PFSK-1 (cell line): ENCODE data around the gene POLR3A.

Source experiments
- FOXP2 ChIP-seq: optimal IDR thresholded peaks from 2 replicates; pipeline ENCODE3; 2011; ENCODE audit warnings: borderline replicate concordance, control low read depth, inconsistent platforms; ENCODE audit not compliant: insufficient read depth; ENCODE audit errors: extremely low read length, extremely low read depth
- POLR2AphosphoS5 ChIP-seq: IDR thresholded peaks from 2 replicates; pipeline ENCODE4 v1.6.1; 2012; ENCODE audit warnings: low read depth, mild to moderate bottlenecking, control low read depth, low read length, moderate library complexity
- SIN3A ChIP-seq: IDR thresholded peaks from 2 replicates; pipeline ENCODE4 v1.6.1; 2012; ENCODE audit warnings: mild to moderate bottlenecking, low read length, moderate library complexity, borderline replicate concordance; ENCODE audit not compliant: insufficient read depth
- TAF1 ChIP-seq: IDR thresholded peaks from 2 replicates; pipeline ENCODE4 v1.6.1; 2012; ENCODE audit warnings: low read length, control low read depth, borderline replicate concordance; ENCODE audit not compliant: insufficient read depth
- TF ChIP-seq, protein P1 (sequence below), 2 experiments: IDR thresholded peaks; 2 replicates each; pipeline versions ENCODE4 v1.6.1 to v1.8.0; 2011 to 2012; ENCODE audit warnings: low read depth in 2 of 2, low read length in 2 of 2, control low read depth in 1 of 2, inconsistent platforms in 1 of 2, mild to moderate bottlenecking in 1 of 2, moderate library complexity in 1 of 2; ENCODE audit not compliant: insufficient read depth in 1 of 2

The POLR3A gene

DNA sequence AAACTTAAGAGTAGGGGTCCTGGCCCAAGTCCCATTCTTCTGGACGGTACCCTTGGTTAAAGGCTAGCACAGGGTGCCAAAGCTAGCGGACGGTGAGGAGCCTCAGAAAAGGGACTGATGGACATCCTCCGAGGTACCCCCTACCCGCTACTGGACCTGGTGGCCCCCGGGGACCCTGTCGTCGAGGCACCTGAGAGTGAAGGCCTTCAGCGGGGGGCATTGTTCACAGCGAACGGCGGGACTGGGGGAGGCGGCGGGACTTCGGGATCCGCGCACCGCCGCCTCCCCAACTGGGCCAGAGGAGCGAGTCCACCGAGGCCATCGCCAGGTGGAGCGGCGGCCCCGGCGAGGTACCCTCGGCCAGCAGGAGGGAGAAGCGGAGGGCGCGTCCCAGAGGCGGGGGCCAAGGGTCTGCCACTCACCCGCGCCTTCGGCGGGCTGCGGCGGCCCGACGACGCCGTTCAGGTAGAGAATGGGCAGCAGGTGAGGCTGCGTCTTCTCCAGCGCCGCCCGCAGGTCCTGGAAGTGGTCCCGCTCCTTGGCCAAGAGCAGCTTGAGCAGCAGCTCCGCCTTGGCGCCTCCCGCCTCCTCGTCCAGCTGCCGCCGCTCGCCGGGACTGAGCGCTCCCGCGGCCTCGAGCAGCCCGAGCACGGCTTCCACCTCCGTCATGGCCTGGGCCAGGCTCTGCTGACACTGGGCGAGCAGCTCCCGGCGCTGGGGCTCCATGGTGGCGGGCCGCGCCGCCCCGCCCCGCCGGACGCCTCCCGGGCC, 103.3 kb downstream of the POLR3A start:
- no peak for TF ChIP-seq SIN3A

DNA sequence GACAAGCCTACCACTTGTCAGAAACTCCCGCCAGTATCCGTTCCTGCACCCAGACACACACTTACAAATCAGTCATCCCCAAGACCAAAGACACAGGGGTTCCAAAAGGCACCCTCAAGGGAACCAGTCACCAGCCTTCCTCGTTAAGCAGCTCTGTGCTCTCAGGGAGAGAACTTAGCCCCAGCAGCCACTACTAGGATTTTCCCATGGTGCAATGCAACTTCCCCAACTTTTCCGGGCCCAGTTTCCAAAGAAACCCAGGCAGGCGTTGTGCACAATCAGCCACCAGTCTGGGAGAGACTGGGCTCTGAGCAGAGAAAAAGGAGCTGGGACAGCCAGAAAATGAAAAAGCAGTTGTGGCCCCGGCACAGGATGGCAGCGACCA, 103.9 kb downstream of the POLR3A start:
- TF ChIP-seq, protein P1, sequence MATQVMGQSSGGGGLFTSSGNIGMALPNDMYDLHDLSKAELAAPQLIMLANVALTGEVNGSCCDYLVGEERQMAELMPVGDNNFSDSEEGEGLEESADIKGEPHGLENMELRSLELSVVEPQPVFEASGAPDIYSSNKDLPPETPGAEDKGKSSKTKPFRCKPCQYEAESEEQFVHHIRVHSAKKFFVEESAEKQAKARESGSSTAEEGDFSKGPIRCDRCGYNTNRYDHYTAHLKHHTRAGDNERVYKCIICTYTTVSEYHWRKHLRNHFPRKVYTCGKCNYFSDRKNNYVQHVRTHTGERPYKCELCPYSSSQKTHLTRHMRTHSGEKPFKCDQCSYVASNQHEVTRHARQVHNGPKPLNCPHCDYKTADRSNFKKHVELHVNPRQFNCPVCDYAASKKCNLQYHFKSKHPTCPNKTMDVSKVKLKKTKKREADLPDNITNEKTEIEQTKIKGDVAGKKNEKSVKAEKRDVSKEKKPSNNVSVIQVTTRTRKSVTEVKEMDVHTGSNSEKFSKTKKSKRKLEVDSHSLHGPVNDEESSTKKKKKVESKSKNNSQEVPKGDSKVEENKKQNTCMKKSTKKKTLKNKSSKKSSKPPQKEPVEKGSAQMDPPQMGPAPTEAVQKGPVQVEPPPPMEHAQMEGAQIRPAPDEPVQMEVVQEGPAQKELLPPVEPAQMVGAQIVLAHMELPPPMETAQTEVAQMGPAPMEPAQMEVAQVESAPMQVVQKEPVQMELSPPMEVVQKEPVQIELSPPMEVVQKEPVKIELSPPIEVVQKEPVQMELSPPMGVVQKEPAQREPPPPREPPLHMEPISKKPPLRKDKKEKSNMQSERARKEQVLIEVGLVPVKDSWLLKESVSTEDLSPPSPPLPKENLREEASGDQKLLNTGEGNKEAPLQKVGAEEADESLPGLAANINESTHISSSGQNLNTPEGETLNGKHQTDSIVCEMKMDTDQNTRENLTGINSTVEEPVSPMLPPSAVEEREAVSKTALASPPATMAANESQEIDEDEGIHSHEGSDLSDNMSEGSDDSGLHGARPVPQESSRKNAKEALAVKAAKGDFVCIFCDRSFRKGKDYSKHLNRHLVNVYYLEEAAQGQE (IDR thresholded peaks at IDR 0.05; ENCODE audit: insufficient read depth in 1 of 2, low read depth in 2 of 2, low read length in 2 of 2): no peak
- TF ChIP-seq SIN3A: no peak
- no peak for TF ChIP-seq TAF1
- TF ChIP-seq POLR2AphosphoS5: no peak
- no peak for TF ChIP-seq FOXP2

DNA sequence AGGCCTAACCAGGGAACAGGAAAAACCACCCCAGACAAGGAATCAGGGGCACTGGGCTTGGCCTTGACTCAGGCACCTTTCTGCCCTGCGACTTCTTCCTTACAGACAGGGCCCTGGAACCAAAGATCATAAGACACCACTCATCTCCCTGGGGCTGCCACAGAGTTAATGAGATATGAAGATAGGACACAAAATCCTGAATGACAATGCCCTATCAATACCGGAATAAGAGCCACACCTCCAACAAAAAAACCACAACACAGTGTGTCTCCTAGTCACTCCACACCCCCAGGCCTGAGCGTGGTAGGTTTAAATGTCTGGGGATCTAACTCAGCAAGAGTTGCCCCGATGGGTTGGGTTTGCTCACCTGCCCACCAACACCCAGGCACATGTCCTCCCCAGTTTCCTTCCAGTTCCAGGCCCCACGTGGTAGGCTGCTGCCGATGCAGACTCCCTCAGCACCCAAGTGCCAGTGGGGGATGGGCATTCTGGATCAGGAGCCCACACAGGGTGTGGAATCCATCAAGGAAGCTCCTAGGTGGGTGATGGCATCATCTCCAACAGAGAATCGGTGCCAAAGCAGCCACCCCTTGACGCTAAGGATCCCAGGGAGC, 106.6 kb downstream of the POLR3A start:
- no peak for TF ChIP-seq TAF1
- no peak for TF ChIP-seq POLR2AphosphoS5
- TF ChIP-seq SIN3A: no peak
- no peak for TF ChIP-seq FOXP2
- TF ChIP-seq, protein P1 (IDR thresholded peaks at IDR 0.05; ENCODE audit: insufficient read depth in 1 of 2, low read depth in 2 of 2, low read length in 2 of 2): no peak

DNA sequence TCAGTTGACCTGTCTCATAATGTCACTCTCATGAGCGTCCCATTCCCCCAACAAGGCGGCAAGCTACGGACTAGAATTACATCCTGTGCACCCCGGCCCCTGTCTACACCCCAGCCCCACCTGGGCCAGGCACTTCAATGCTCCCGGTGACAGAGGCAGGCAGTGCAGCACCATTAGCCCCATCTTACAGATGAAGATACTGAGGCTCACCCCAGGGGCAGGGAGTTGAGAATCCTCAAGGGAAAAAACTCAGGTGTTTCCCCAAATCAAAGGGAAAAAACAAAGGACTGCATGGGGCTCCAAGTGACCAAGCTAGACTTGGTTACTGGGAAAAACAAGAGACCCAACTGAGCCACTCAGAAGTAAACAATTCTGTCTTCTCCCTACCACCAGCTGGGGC, 107.3 kb downstream of the POLR3A start:
- TF ChIP-seq SIN3A (no peak), FOXP2 (no peak), TAF1 (no peak), POLR2AphosphoS5 (no peak)
- TF ChIP-seq, protein P1 (IDR thresholded peaks at IDR 0.05; ENCODE audit: insufficient read depth in 1 of 2, low read depth in 2 of 2, low read length in 2 of 2): no peak

DNA sequence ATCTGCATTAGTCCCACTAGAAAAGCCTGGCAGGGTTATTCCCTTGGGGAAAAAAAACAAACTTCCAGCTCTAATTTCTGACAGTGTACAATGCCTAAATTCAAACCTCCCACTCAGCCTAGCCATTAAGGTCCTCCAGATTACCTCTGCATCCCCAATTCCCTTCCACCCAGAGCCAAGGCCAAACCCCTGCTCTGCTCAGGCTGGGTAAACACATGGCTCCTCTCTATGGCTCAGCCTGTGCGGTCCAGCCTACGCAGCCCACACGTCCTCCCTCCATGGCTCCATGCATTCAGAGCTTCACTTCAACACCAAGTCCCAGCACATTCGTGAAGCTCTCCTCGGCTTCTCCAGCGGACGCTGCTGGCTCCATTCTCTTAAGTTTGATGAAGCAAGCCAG, 107.9 kb downstream of the POLR3A start:
- TF ChIP-seq TAF1: no peak
- TF ChIP-seq SIN3A: no peak
- TF ChIP-seq, protein P1 (IDR thresholded peaks at IDR 0.05; ENCODE audit: insufficient read depth in 1 of 2, low read depth in 2 of 2, low read length in 2 of 2): no peak
- TF ChIP-seq POLR2AphosphoS5: no peak
- TF ChIP-seq FOXP2: no peak
